Prostate gland (tissue), 2 donors: ENCODE results near the gene SFN.

Source experiments
- POLR2A ChIP-seq: fragments of 450-650 bp; IDR thresholded peaks from one replicate; pipeline ENCODE4 v1.6.1; 2016; ENCODE audit warnings: antibody characterized with exemption, mild to moderate bottlenecking
- TF ChIP-seq, protein P1 (sequence below), 4 experiments: fragments of 200-600 bp in 2 of 4; fragments of 450-650 bp in 2 of 4; sonication (generic) in 2 of 4; IDR thresholded peaks; 1 replicate in 3 of 4; 2 replicates in 1 of 4; pipeline ENCODE4 v1.5.1; 2016 to 2019; ENCODE audit warnings: antibody characterized with exemption in 4 of 4, mild to moderate bottlenecking in 2 of 4, moderate library complexity in 2 of 4

DNA sequence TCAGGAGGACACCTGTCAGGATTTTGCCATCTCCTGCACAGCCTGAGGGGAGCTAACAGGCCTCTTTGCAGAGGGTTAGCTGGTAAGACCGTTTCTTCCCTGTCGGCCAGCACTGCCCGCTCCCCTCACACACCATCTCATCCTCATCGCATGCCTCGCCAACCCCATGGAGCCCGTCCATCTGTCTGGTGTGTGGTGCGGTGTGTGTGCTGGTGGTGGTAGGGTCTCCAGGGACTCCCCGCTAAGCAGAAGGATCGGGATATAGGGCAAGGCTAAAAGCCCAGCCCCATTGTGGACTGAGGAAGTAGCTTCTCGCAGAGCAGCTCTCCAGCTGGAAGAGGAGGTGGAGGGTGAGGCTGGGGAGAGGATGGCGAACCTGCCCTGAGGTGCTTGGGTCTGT is 6.8 kb upstream of the SFN start:
- TF ChIP-seq POLR2A: no peak
- TF ChIP-seq, protein P1, sequence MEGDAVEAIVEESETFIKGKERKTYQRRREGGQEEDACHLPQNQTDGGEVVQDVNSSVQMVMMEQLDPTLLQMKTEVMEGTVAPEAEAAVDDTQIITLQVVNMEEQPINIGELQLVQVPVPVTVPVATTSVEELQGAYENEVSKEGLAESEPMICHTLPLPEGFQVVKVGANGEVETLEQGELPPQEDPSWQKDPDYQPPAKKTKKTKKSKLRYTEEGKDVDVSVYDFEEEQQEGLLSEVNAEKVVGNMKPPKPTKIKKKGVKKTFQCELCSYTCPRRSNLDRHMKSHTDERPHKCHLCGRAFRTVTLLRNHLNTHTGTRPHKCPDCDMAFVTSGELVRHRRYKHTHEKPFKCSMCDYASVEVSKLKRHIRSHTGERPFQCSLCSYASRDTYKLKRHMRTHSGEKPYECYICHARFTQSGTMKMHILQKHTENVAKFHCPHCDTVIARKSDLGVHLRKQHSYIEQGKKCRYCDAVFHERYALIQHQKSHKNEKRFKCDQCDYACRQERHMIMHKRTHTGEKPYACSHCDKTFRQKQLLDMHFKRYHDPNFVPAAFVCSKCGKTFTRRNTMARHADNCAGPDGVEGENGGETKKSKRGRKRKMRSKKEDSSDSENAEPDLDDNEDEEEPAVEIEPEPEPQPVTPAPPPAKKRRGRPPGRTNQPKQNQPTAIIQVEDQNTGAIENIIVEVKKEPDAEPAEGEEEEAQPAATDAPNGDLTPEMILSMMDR (IDR thresholded peaks at IDR 0.05): no peak
